PC-9 (cell line): ENCODE data around the gene KPNA1. TPM values are rescaled to one million over a fixed set of nuclear protein-coding genes. Genes with fewer than 3 reads are reported as not detected.

ENCODE experiments used
- BruUV-seq: library from RNA; stranded (reverse); fragments of 400-500 nt; replicated peaks from 2 replicates; lab custom pipeline; 2021; lab: Mats Ljungman, UMichigan
- CTCF ChIA-PET: fragments of 300-600 bp; sonication (Branson Sonifier 250); formaldehyde crosslinking; loops from one replicate; lab custom pipeline; 2022; ENCODE audit warnings: antibody characterized with exemption; lab: Charles Lee
- POLR2A ChIA-PET: fragments of 300-600 bp; sonication (Branson Sonifier 250); formaldehyde crosslinking; loops from one replicate; lab custom pipeline; 2022; ENCODE audit warnings: antibody characterized with exemption; ENCODE audit not compliant: unreplicated experiment; lab: Charles Lee
- DNase-seq, 2 experiments: peaks; one replicate each; pipeline versions ENCODE4 v3.0.0 to v3.0.0-alpha.2; 2015 to 2022; ENCODE audit warnings: mixed read lengths in 1 of 2
- H2AFZ ChIP-seq: fragments of 200-600 bp; sonication (generic); 2 replicates; pipeline ENCODE4 v1.8.1; 2017; ENCODE audit warnings: antibody characterized with exemption
- H3F3A ChIP-seq: fragments of 200-600 bp; sonication (generic); 2 replicates; pipeline ENCODE4 v1.8.1; 2017; ENCODE audit warnings: antibody characterized with exemption, mild to moderate bottlenecking, low read depth; ENCODE audit not compliant: insufficient read depth
- H3K27ac ChIP-seq: fragments of 200-600 bp; sonication (generic); 2 replicates; pipeline ENCODE4 v1.6.1; 2016; ENCODE audit warnings: mixed run types
- H3K27me3 ChIP-seq: fragments of 200-600 bp; sonication (generic); 2 replicates; pipeline ENCODE4 v1.6.1; 2016; ENCODE audit warnings: low read depth, mixed run types; ENCODE audit not compliant: insufficient read depth
- H3K36me3 ChIP-seq: fragments of 200-600 bp; sonication (generic); 2 replicates; pipeline ENCODE4 v1.6.1; 2016; ENCODE audit warnings: low read depth, mixed run types
- H3K4me1 ChIP-seq: fragments of 200-600 bp; sonication (generic); replicated peaks from 2 replicates; pipeline ENCODE4 v1.6.1; 2016; ENCODE audit warnings: mixed run types; ENCODE audit not compliant: insufficient read depth
- H3K4me2 ChIP-seq: fragments of 200-600 bp; sonication (generic); 2 replicates; pipeline ENCODE4 v1.6.1; 2017; ENCODE audit warnings: mixed run types
- H3K4me3 ChIP-seq: fragments of 200-600 bp; sonication (generic); 2 replicates; pipeline ENCODE4 v1.6.1; 2016; ENCODE audit warnings: mixed run types
- H3K79me2 ChIP-seq: fragments of 200-600 bp; sonication (generic); 2 replicates; pipeline ENCODE4 v1.6.1; 2017; ENCODE audit warnings: low read depth, mixed run types
- H3K9me2 ChIP-seq: fragments of 200-600 bp; sonication (generic); 2 replicates; pipeline ENCODE4 v1.8.1; 2017; ENCODE audit warnings: mild to moderate bottlenecking; ENCODE audit not compliant: insufficient read depth
- H3K9me3 ChIP-seq: fragments of 200-600 bp; sonication (generic); 2 replicates; pipeline ENCODE4 v1.8.1; 2016; ENCODE audit warnings: low read depth; ENCODE audit not compliant: insufficient read depth
- H4K20me1 ChIP-seq: fragments of 200-600 bp; sonication (generic); 2 replicates; pipeline ENCODE4 v1.8.1; 2017; ENCODE audit not compliant: insufficient read depth
- CTCF ChIP-seq: fragments of 200-600 bp; sonication (generic); conservative IDR thresholded peaks from 2 replicates; pipeline ENCODE4 v1.6.1; 2017; ENCODE audit warnings: mixed run types, antibody characterized with exemption, mild to moderate bottlenecking, moderate library complexity
- EZH2 ChIP-seq: fragments of 200-600 bp; sonication (generic); IDR thresholded peaks from 2 replicates; pipeline ENCODE4 v1.8.0; 2017; ENCODE audit warnings: antibody characterized with exemption, low read depth
- intact Hi-C: fragments of 100-400 bp; cut with micrococcal nuclease; formaldehyde crosslinking; loops from one replicate; pipeline ENCODE4 v1.10.0; 2022; ENCODE audit not compliant: unreplicated experiment
- total RNA-seq: library from RNA; stranded (reverse); gene quantifications from 2 replicates; pipeline ENCODE4 v1.2.3, GENCODE V29; 2021

KPNA1 gene
- total RNA-seq, 1 experiment from 2014 or later, result 89.2 TPM

- no peak for DNase-seq
- Histone ChIP-seq H3F3A (peaks cover 38% of the 10 kb centered on the region; the same call in 1 of the 2 replicates), H2AFZ (no peak overlapping the region), H4K20me1 (no peaks in the 10 kb centered on the region), H3K36me3 (peaks cover 26% of the 10 kb centered on the region), H3K9me2 (no peaks in the 10 kb centered on the region), H3K79me2 (peaks cover 16% of the 10 kb centered on the region), H3K4me1 (peaks cover 7% of the 10 kb centered on the region; the same call in 1 of the 2 replicates), H3K4me2 (no peak overlapping the region), H3K4me3 (no peak overlapping the region), H3K27me3 (no peaks in the 10 kb centered on the region), H3K27ac (no peak overlapping the region), H3K9me3 (no peaks in the 10 kb centered on the region)
- ChIA-PET POLR2A (no interaction called here), CTCF (no interaction called here)
- intact Hi-C loops, result no loop called here
- TF ChIP-seq EZH2 (no peak), CTCF (no peak)
- BruUV-seq, result no TSS peak
Measured at GRCh38 chr3:122421101-122421500, 93.6 kb downstream of the KPNA1 start.

GRCh38 chr3:122416966-122417365 lies 97.8 kb downstream of the KPNA1 start:
- intact Hi-C loops, result loop anchor here (1.0 kb wide), 2 partner anchors 33 to 97 kb away; partner anchors contain the start of genes FAM162A and KPNA1
- Histone ChIP-seq H4K20me1 (no peaks in the 10 kb centered on the region), H3F3A (peaks cover 34% of the 10 kb centered on the region), H3K79me2 (peaks cover 44% of the 10 kb centered on the region), H3K4me3 (peak overlapping the region; percentile 76), H3K9me2 (no peaks in the 10 kb centered on the region), H3K4me1 (peaks cover 19% of the 10 kb centered on the region), H3K4me2 (peak overlapping the region; percentile 96), H3K36me3 (peaks cover 1% of the 10 kb centered on the region; the same call in 1 of the 2 replicates), H3K27ac (peak overlapping the region; percentile 76), H3K9me3 (no peaks in the 10 kb centered on the region), H3K27me3 (no peaks in the 10 kb centered on the region), H2AFZ (peak overlapping the region; percentile 78; the same call in 1 of the 2 replicates)
- BruUV-seq, result no TSS peak
- ChIA-PET POLR2A (interaction anchor here (0.5 to 1.2 kb wide), 3 partner anchors 33 to 381 kb away, joined by 3 to 12 read pairs (median 7); partner anchors contain the start of gene FAM162A), CTCF (interaction anchor here (0.6 to 1.4 kb wide), 3 partner anchors 33 to 449 kb away, joined by 5 to 10 read pairs (median 6); partner anchors contain the start of gene FAM162A)
- no peak for TF ChIP-seq CTCF
- no peak for TF ChIP-seq EZH2
- peak in 1 of 2 experiments; percentile 16 for DNase-seq

GRCh38 chr3:122415762-122416654 lies 98.7 kb downstream of the KPNA1 start, which contains the start of gene WDR5B:
Gene WDR5B, minus strand, starts transcription at chr3:122416062. Its CDS starts 534 bp downstream, at chr3:122415528.
- no peaks in the 10 kb centered on the region for H4K20me1 ChIP-seq
- DNase-seq, result peak; percentile 92 to 99
- TSS peak; percentile 86 for BruUV-seq
- H3K27ac ChIP-seq, result peak within 1 kb of the TSS; percentile 76
- intact Hi-C loops, result loop anchor here (1.0 kb wide), 2 partner anchors 32 to 98 kb away; partner anchors contain the start of genes FAM162A and KPNA1
- TF ChIP-seq CTCF (peak; percentile 23; the same call in 1 of the 2 replicates), EZH2 (no peak)
- H3F3A ChIP-seq, result peaks cover 26% of the 10 kb centered on the region
- peaks cover 19% of the 10 kb centered on the region for H3K4me1 ChIP-seq
- ChIA-PET POLR2A (interaction anchor here (0.5 to 1.2 kb wide), 14 partner anchors 10 to 931 kb away, joined by 3 to 12 read pairs (median 6); partner anchors contain the start of gene FAM162A), CTCF (interaction anchor here (0.7 to 1.4 kb wide), 2 partner anchors 30 to 32 kb away, joined by 4 to 10 read pairs; partner anchors contain the start of gene FAM162A)
- peak within 1 kb of the TSS; percentile 96 for H3K4me2 ChIP-seq
- peaks cover 44% of the 10 kb centered on the region for H3K79me2 ChIP-seq
- peak within 1 kb of the TSS; percentile 85 for H2AFZ ChIP-seq
- no peaks in the 10 kb centered on the region for H3K9me2 ChIP-seq
- no peaks in the 10 kb centered on the region for H3K36me3 ChIP-seq
- peak within 1 kb of the TSS; percentile 76 for H3K4me3 ChIP-seq
- H3K9me3 ChIP-seq, result no peaks in the 10 kb centered on the region
- H3K27me3 ChIP-seq, result no peaks in the 10 kb centered on the region
